Body of pancreas (tissue), 4 donors: Measurements from ENCODE around the gene IER3.

Experiments
- CTCF ChIP-seq, 7 experiments: fragments of 450-650 bp in 4 of 7; fragments of 200-600 bp in 3 of 7; sonication (generic) in 3 of 7; IDR thresholded peaks; one replicate each; pipeline ENCODE4 v1.5.1; 2016 to 2019; ENCODE audit warnings: antibody characterized with exemption in 7 of 7
- POLR2A ChIP-seq, 3 donors: fragments of 450-650 bp; IDR thresholded peaks; one replicate each; pipeline ENCODE4 v1.6.1; 2016; ENCODE audit warnings: antibody characterized with exemption in 3 of 3, mild to moderate bottlenecking in 2 of 3

- TF ChIP-seq CTCF (IDR thresholded peaks at IDR 0.05) (no peak), POLR2A (IDR thresholded peaks at IDR 0.05) (no peak)
Observed at GRCh38 chr6:30778001-30778635, 33.8 kb upstream of the IER3 start.
